NB4 (cell line): ENCODE measurements around the gene GIT2.

Experiments
- DNase-seq: peaks from one replicate; pipeline ENCODE4 v3.0.0; 2010; ENCODE audit warnings: low read depth
- H3K4me3 ChIP-seq: one replicate; pipeline ENCODE4 v1.5.1; 2011; ENCODE audit warnings: mild to moderate bottlenecking, low read depth, low read length, moderate library complexity
- CTCF ChIP-seq: IDR thresholded peaks from one replicate; pipeline ENCODE4 v1.5.1; 2012; ENCODE audit warnings: low read depth, low read length
- MAX ChIP-seq: IDR thresholded peaks from 2 replicates; pipeline ENCODE4 v1.6.1; 2011; ENCODE audit warnings: low read depth, low read length
- MYC ChIP-seq: IDR thresholded peaks from 2 replicates; pipeline ENCODE4 v1.6.1; 2011; ENCODE audit warnings: low read depth, low read length
- POLR2A ChIP-seq: IDR thresholded peaks from 2 replicates; pipeline ENCODE4 v1.6.1; 2011; ENCODE audit warnings: mild to moderate bottlenecking; ENCODE audit not compliant: insufficient read length; ENCODE audit errors: extremely low read depth

The GIT2 gene

GRCh38 chr12:109952873-109953272 is 43.3 kb downstream of the GIT2 start:
- no peak overlapping the region for H3K4me3 ChIP-seq
- no peak for DNase-seq
- TF ChIP-seq CTCF (no peak), MYC (no peak), POLR2A (no peak), MAX (no peak)

- DNase-seq = peak; percentile 48
- no peak overlapping the region for H3K4me3 ChIP-seq
- TF ChIP-seq CTCF (no peak), MYC (no peak), MAX (no peak), POLR2A (no peak)
Observed at GRCh38 chr12:109952160-109952858, 43.9 kb downstream of the GIT2 start.

GRCh38 chr12:109951751-109952150 is 44.4 kb downstream of the GIT2 start:
- TF ChIP-seq POLR2A (no peak), MAX (no peak), MYC (no peak), CTCF (no peak)
- no peak overlapping the region for H3K4me3 ChIP-seq
- DNase-seq = no peak

- TF ChIP-seq CTCF (no peak), MYC (no peak), MAX (no peak), POLR2A (no peak)
- no peak overlapping the region for H3K4me3 ChIP-seq
- DNase-seq = no peak
Observed at GRCh38 chr12:109951136-109951535, 45.0 kb downstream of the GIT2 start.

- no peak overlapping the region for H3K4me3 ChIP-seq
- DNase-seq = no peak
Observed at GRCh38 chr12:109950625-109951024, 45.5 kb downstream of the GIT2 start.

GRCh38 chr12:109949089-109949488 is 47.1 kb downstream of the GIT2 start:
- no peak for TF ChIP-seq MAX
- TF ChIP-seq MYC = no peak
- TF ChIP-seq CTCF = no peak
- TF ChIP-seq POLR2A = no peak
- H3K4me3 ChIP-seq = no peak overlapping the region
- DNase-seq = no peak

More at GRCh38 chr12:109950625-109951024, 45.5 kb downstream of the GIT2 start:
- TF ChIP-seq POLR2A (no peak), MYC (no peak), MAX (no peak)
